CD14-positive monocyte (primary cell): ENCODE results near the gene MACC1. TPM values are rescaled to one million over a fixed set of nuclear protein-coding genes. Genes with fewer than 3 reads are reported as not detected.
A peak's percentile ranks its signal among the peaks of the same experiment; 100 is the strongest.

Experiments
- DNase-seq, 3 donors: peaks; one replicate each; pipeline ENCODE4 v3.0.0-alpha.2; 2011 to 2022
- H2AFZ ChIP-seq: 2 replicates; pipeline ENCODE4 v1.6.0; 2012; ENCODE audit warnings: mild to moderate bottlenecking, low read depth, low read length, inconsistent platforms; ENCODE audit not compliant: insufficient read depth, poor library complexity, severe bottlenecking
- H3K27ac ChIP-seq, 2 donors: 1 replicate in 1 of 2; 2 replicates in 1 of 2; pipeline ENCODE4 v1.5.1; 2012 to 2013; ENCODE audit warnings: low read length in 2 of 2, control low read depth in 1 of 2, inconsistent platforms in 1 of 2, low read depth in 1 of 2, mild to moderate bottlenecking in 1 of 2
- H3K27me3 ChIP-seq, 2 donors: one replicate each; pipeline versions ENCODE4 v1.6.0 to v1.6.1; 2011 to 2013; ENCODE audit warnings: low read length in 2 of 2; ENCODE audit not compliant: control insufficient read depth in 2 of 2, insufficient read depth in 2 of 2
- H3K36me3 ChIP-seq, 2 donors: replicated peaks in 1 of 2; 1 replicate in 1 of 2; 2 replicates in 1 of 2; pipeline versions ENCODE4 v1.5.1 to v1.6.1; 2012 to 2013; ENCODE audit warnings: low read length in 2 of 2, control low read depth in 1 of 2, inconsistent platforms in 1 of 2, mild to moderate bottlenecking in 1 of 2; ENCODE audit not compliant: insufficient read depth in 2 of 2, control insufficient read depth in 1 of 2
- H3K4me1 ChIP-seq, 2 donors: 1 replicate in 1 of 2; 2 replicates in 1 of 2; pipeline versions ENCODE4 v1.5.1 to v1.6.1; 2012 to 2013; ENCODE audit warnings: low read length in 2 of 2, control low read depth in 1 of 2, inconsistent platforms in 1 of 2, mild to moderate bottlenecking in 1 of 2, moderate library complexity in 1 of 2; ENCODE audit not compliant: insufficient read depth in 2 of 2, control insufficient read depth in 1 of 2
- H3K4me2 ChIP-seq: replicated peaks from 2 replicates; pipeline ENCODE3; 2012; ENCODE audit warnings: low read length, moderate library complexity, mild to moderate bottlenecking; ENCODE audit not compliant: poor library complexity, severe bottlenecking; ENCODE audit errors: extremely low read depth
- H3K4me3 ChIP-seq, 3 experiments: fragments of 200-600 bp in 1 of 3; sonication (generic) in 1 of 3; replicated peaks in 1 of 3; 1 replicate in 2 of 3; 2 replicates in 1 of 3; pipeline ENCODE4 v1.5.1; 2011 to 2013; ENCODE audit warnings: low read length in 3 of 3, mild to moderate bottlenecking in 3 of 3, control low read depth in 2 of 3, low read depth in 2 of 3, inconsistent platforms in 1 of 3, moderate library complexity in 1 of 3
- H3K79me2 ChIP-seq: 2 replicates; pipeline ENCODE4 v1.6.0; 2012; ENCODE audit warnings: mild to moderate bottlenecking, control low read depth, inconsistent platforms, low read length, moderate library complexity; ENCODE audit not compliant: insufficient read depth
- H3K9ac ChIP-seq: 2 replicates; pipeline ENCODE4 v1.6.0; 2017; ENCODE audit warnings: low read length, mild to moderate bottlenecking; ENCODE audit not compliant: insufficient read depth, poor library complexity, severe bottlenecking
- H3K9me3 ChIP-seq, 2 donors: replicated peaks in 1 of 2; 1 replicate in 1 of 2; 2 replicates in 1 of 2; pipeline versions ENCODE4 v1.5.1 to v1.6.1; 2012 to 2013; ENCODE audit warnings: low read length in 2 of 2, control low read depth in 1 of 2; ENCODE audit not compliant: control insufficient read depth in 1 of 2, insufficient read depth in 1 of 2
- H4K20me1 ChIP-seq: 2 replicates; pipeline ENCODE4 v1.6.0; 2012; ENCODE audit warnings: mild to moderate bottlenecking, low read length, control low read depth, moderate library complexity; ENCODE audit not compliant: insufficient read depth
- H3K27ac Mint-ChIP-seq, 7 donors: one replicate each; pipeline ENCODE4 v1.8.0; 2020; ENCODE audit warnings: mild to moderate bottlenecking in 7 of 7, mixed read lengths in 7 of 7, moderate library complexity in 6 of 7, inconsistent platforms in 2 of 7
- H3K27me3 Mint-ChIP-seq, 3 donors: one replicate each; pipeline ENCODE4 v1.8.0; 2021 to 2022; ENCODE audit warnings: low read depth in 3 of 3, mild to moderate bottlenecking in 3 of 3, mixed read lengths in 3 of 3, moderate library complexity in 3 of 3, inconsistent platforms in 1 of 3
- H3K36me3 Mint-ChIP-seq, 2 donors: one replicate each; pipeline ENCODE4 v1.8.0; 2020; ENCODE audit warnings: mixed read lengths in 2 of 2, inconsistent platforms in 1 of 2, mild to moderate bottlenecking in 1 of 2
- H3K4me1 Mint-ChIP-seq: one replicate; pipeline ENCODE4 v1.8.0; 2020; ENCODE audit warnings: mild to moderate bottlenecking, mixed read lengths
- H3K4me3 Mint-ChIP-seq, 2 donors: one replicate each; pipeline ENCODE4 v1.8.0; 2020; ENCODE audit warnings: mild to moderate bottlenecking in 2 of 2, mixed read lengths in 2 of 2, moderate library complexity in 1 of 2
- H3K9me3 Mint-ChIP-seq, 7 donors: one replicate each; pipeline ENCODE4 v1.8.0; 2020 to 2022; ENCODE audit warnings: mixed read lengths in 7 of 7, mild to moderate bottlenecking in 6 of 7, moderate library complexity in 6 of 7, inconsistent platforms in 2 of 7
- WGBS: methylation state at CpG from one replicate; pipeline ENCODE4 v1.1.5; 2013; ENCODE audit warnings: missing lambda C conversion rate; ENCODE audit not compliant: insufficient coverage; 5-methylcytosine and 5-hydroxymethylcytosine counted together
- intact Hi-C, 2 donors: fragments of 100-400 bp; cut with micrococcal nuclease; formaldehyde crosslinking; loops; one replicate each; pipeline versions ENCODE4 v1.15.0 to v1.15.1; 2023
- polyA plus RNA-seq, 3 donors: library from polyadenylated mRNA; depleted of rRNA in 1 of 3; unstranded in 2 of 3; stranded (reverse) in 1 of 3; fragments of 300-500 nt in 2 of 3; fragments of >200 nt in 1 of 3; fragmentation: Illumina TruSeq in 2 of 3; gene quantifications; 1 replicate in 2 of 3; 2 replicates in 1 of 3; pipeline ENCODE4 v1.2.3, GENCODE V29; 2012 to 2021
- TF ChIP-seq, protein P1 (sequence below): fragments of 200-600 bp; IDR thresholded peaks from one replicate; pipeline ENCODE4 v1.8.0; 2022; ENCODE audit warnings: antibody characterized with exemption, mild to moderate bottlenecking

MACC1 gene
- polyA plus RNA-seq, 3 donors, result not detected

- peaks cover 0 to 2% (median 0%) of the 10 kb centered on the region in 7 donors for H3K9me3 Mint-ChIP-seq
- Histone ChIP-seq H3K79me2 (no peaks in the 10 kb centered on the region), H3K27me3 (no peaks in the 10 kb centered on the region), H3K4me3 (no peak overlapping the region), H3K27ac (peak overlapping the region in 1 of 2 donors; percentile 44), H3K4me1 (peaks cover 13 to 24% of the 10 kb centered on the region in 2 donors), H3K4me2 (no peak overlapping the region), H4K20me1 (no peaks in the 10 kb centered on the region), H2AFZ (no peak overlapping the region), H3K9me3 (no peaks in the 10 kb centered on the region), H3K9ac (no peak overlapping the region), H3K36me3 (no peaks in the 10 kb centered on the region)
- no peaks in the 10 kb centered on the region for H3K36me3 Mint-ChIP-seq
- peaks cover 26% of the 10 kb centered on the region for H3K4me1 Mint-ChIP-seq
- intact Hi-C loops, result no loop called here
- H3K27me3 Mint-ChIP-seq, result no peaks in the 10 kb centered on the region
- no peak overlapping the region for H3K27ac Mint-ChIP-seq
- H3K4me3 Mint-ChIP-seq, result no peak overlapping the region
- DNase-seq, result no peak
- TF ChIP-seq, protein P1, sequence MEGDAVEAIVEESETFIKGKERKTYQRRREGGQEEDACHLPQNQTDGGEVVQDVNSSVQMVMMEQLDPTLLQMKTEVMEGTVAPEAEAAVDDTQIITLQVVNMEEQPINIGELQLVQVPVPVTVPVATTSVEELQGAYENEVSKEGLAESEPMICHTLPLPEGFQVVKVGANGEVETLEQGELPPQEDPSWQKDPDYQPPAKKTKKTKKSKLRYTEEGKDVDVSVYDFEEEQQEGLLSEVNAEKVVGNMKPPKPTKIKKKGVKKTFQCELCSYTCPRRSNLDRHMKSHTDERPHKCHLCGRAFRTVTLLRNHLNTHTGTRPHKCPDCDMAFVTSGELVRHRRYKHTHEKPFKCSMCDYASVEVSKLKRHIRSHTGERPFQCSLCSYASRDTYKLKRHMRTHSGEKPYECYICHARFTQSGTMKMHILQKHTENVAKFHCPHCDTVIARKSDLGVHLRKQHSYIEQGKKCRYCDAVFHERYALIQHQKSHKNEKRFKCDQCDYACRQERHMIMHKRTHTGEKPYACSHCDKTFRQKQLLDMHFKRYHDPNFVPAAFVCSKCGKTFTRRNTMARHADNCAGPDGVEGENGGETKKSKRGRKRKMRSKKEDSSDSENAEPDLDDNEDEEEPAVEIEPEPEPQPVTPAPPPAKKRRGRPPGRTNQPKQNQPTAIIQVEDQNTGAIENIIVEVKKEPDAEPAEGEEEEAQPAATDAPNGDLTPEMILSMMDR, result no peak
Measured at GRCh38 chr7:20152511-20152910, 64.7 kb downstream of the MACC1 start.

DNA sequence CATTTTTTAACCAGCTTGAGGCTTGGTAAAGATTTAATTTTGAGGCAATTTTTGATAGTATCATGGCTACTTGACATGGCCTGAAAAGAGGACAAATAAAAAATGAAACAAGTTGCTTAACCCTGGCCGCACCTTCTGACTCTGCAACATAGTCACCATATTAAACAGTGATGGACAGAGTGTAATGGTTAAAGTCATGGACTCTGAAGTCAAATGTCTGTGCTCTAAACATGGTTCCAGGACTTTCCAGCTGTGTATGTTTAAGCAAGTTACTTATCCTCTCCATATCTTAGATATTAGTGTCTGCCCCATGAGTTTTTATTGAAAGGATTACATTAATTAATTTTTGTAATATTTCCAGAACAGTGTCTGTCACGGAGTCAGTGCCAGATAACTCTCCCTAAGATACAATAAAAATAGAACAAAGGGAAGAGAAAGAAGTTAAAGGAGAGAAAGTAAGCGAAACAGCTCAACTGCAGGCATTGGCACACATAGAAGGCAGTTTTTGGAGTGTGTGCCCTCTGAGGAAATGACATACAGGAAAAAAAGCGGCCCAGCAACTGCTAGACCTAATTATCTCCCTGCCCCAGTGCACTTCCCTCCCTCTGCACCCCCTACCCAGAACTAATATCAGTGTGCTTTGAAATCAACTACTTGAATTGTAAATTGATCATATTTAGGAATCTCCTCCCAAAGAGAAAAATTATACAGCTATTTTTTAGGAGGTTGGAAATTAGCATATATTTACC lies 65.3 kb downstream of the MACC1 start:
- Histone ChIP-seq H3K9me3 (no peaks in the 10 kb centered on the region), H3K79me2 (no peaks in the 10 kb centered on the region), H3K36me3 (no peaks in the 10 kb centered on the region), H3K4me3 (no peak overlapping the region), H3K4me1 (peaks cover 13 to 21% of the 10 kb centered on the region in 2 donors), H3K4me2 (peak overlapping the region; percentile 6), H2AFZ (peak overlapping the region; percentile 38), H3K27me3 (no peaks in the 10 kb centered on the region), H3K27ac (peak overlapping the region in 1 of 2 donors; percentile 44), H3K9ac (no peak overlapping the region), H4K20me1 (no peaks in the 10 kb centered on the region)
- peak in 1 of 3 donors; percentile 35 for DNase-seq
- H3K27me3 Mint-ChIP-seq, result no peaks in the 10 kb centered on the region
- no peak overlapping the region for H3K4me3 Mint-ChIP-seq
- peaks cover 28% of the 10 kb centered on the region for H3K4me1 Mint-ChIP-seq
- no peaks in the 10 kb centered on the region for H3K36me3 Mint-ChIP-seq
- intact Hi-C loops, result no loop called here
- no CpG with 5 or more reads among the region's 4 CpGs for WGBS
- H3K9me3 Mint-ChIP-seq, result peaks cover 0 to 2% (median 0%) of the 10 kb centered on the region in 7 donors
- TF ChIP-seq, protein P1, result no peak
- peak overlapping the region in 6 of 7 donors; percentile 15 to 65 (median 49) for H3K27ac Mint-ChIP-seq
